ENCODE measurements around the gene RSPO4. TPM values are rescaled to one million over a fixed set of nuclear protein-coding genes. Genes with fewer than 3 reads are reported as not detected.

Gene RSPO4
- total and polyA plus RNA-seq, 4 donors: 0.93 to 1.0 TPM; not detected in 2

- 30 to 37% methylated on average over 9 of the region's 9 CpGs for WGBS, 2 donors
- DNase-seq (peak in 1 of 2 donors; percentile 50), ATAC-seq (ENCODE audit: low FRiP score) (peak; percentile 66)
- no peaks in the 10 kb centered on the region for H3K27me3 ChIP-seq (ENCODE audit: control insufficient read depth in 1 of 2, insufficient read depth in 2 of 2, low read length in 1 of 2)
- intact Hi-C loops (cut with DNase I): no loop called here
- no peak overlapping the region for H3K27ac ChIP-seq (ENCODE audit: low read depth in 1 of 2, low read length in 2 of 2)
- H3K4me3 ChIP-seq (ENCODE audit: low read length in 2 of 2): no peak overlapping the region
- no peaks in the 10 kb centered on the region for H3K36me3 ChIP-seq (ENCODE audit: control insufficient read depth in 1 of 2, insufficient read depth in 2 of 2, low read length in 1 of 2)
- no peaks in the 10 kb centered on the region for H3K9me3 ChIP-seq (ENCODE audit: control insufficient read depth, low read length)
- H3K4me1 ChIP-seq (ENCODE audit: control insufficient read depth in 1 of 2, insufficient read depth in 2 of 2, low read length in 2 of 2): no peaks in the 10 kb centered on the region
Observed at GRCh38 chr20:910132-910869, 91.8 kb downstream of the RSPO4 start.

DNA sequence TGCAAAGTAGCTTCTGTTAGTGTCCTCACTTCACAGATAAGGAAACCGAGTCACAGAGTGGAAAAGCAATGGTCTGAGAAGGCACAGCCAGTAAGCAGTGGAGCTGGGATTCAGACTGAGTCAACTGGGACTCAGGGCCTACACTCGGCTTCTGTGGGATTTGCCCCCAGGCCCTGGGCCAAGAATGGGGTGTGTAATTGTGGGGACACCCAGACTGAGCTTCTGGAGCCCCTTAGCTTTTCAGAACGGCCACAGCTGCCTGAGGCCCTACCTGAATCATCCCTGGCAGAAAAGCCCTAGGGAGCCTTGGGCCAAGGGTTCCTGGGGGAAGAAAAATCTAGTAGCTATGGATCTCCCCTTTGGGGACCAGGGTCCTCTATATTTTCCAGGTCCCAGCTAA lies 92.5 kb downstream of the RSPO4 start:
- ATAC-seq (ENCODE audit: low FRiP score): no peak
- intact Hi-C loops (cut with DNase I): no loop called here
- Histone ChIP-seq H3K27me3 (ENCODE audit: control insufficient read depth in 1 of 2, insufficient read depth in 2 of 2, low read length in 1 of 2) (no peaks in the 10 kb centered on the region), H3K4me1 (ENCODE audit: control insufficient read depth in 1 of 2, insufficient read depth in 2 of 2, low read length in 2 of 2) (no peaks in the 10 kb centered on the region), H3K4me3 (ENCODE audit: low read length in 2 of 2) (no peak overlapping the region), H3K36me3 (ENCODE audit: control insufficient read depth in 1 of 2, insufficient read depth in 2 of 2, low read length in 1 of 2) (no peaks in the 10 kb centered on the region), H3K9me3 (ENCODE audit: control insufficient read depth, low read length) (no peaks in the 10 kb centered on the region), H3K27ac (ENCODE audit: low read depth in 1 of 2, low read length in 2 of 2) (no peak overlapping the region)
- no peak for DNase-seq
- 86 to 87% methylated on average over 3 of the region's 3 CpGs for WGBS, 2 donors

Other genes starting within 250 kb of the RSPO4 start
- under 1 TPM; 0.69 to 0.78 TPM for gene SLC52A3, start 233.8 kb downstream of the RSPO4 start, total RNA-seq
- under 1 TPM in 1 of 2 donors, not detected in 1; 0.25 TPM for gene SLC52A3, start 233.8 kb downstream of the RSPO4 start, polyA plus RNA-seq
- gene FAM110A, start 168.6 kb downstream of the RSPO4 start, total RNA-seq: 1 to 10 TPM; 3.6 to 7.0 TPM
- gene FAM110A, start 168.6 kb downstream of the RSPO4 start, polyA plus RNA-seq: 1 to 10 TPM; 2.9 to 3.1 TPM
- gene ANGPT4, start 86.0 kb downstream of the RSPO4 start, total RNA-seq: under 1 TPM; 0.19 to 0.33 TPM
- under 1 TPM in 1 of 2 donors, not detected in 1; 0.72 TPM for gene ANGPT4, start 86.0 kb downstream of the RSPO4 start, polyA plus RNA-seq
- 100 to 1,000 TPM in 1 of 2 donors, 10 to 100 TPM in 1; 96.9 to 105 TPM for gene PSMF1, start 116.3 kb upstream of the RSPO4 start, total RNA-seq
- gene PSMF1, start 116.3 kb upstream of the RSPO4 start, polyA plus RNA-seq: 10 to 100 TPM; 39.3 to 70.6 TPM
- 1 to 10 TPM in 1 of 2 donors, under 1 TPM in 1; 0.71 to 3.8 TPM for gene TMEM74B, start 182.7 kb upstream of the RSPO4 start, total RNA-seq
- gene TMEM74B, start 182.7 kb upstream of the RSPO4 start, polyA plus RNA-seq: 1 to 10 TPM in 1 of 2 donors, not detected in 1; 1.9 TPM
- gene C20orf202, start 201.1 kb upstream of the RSPO4 start, total RNA-seq: under 1 TPM in 1 of 2 donors, not detected in 1; 0.54 TPM
- gene C20orf202, start 201.1 kb upstream of the RSPO4 start, polyA plus RNA-seq: under 1 TPM; 0.26 to 0.88 TPM
- not detected for gene RAD21L1, start 223.7 kb upstream of the RSPO4 start, total RNA-seq
- not detected for gene RAD21L1, start 223.7 kb upstream of the RSPO4 start, polyA plus RNA-seq